Measurements from ENCODE around the gene TULP1.
"Not testable (repeated sequence)": the region's sequence is repeated elsewhere in the genome, so short reads cannot be mapped to it uniquely, and the experiment has no call there.

TULP1 gene

DNA sequence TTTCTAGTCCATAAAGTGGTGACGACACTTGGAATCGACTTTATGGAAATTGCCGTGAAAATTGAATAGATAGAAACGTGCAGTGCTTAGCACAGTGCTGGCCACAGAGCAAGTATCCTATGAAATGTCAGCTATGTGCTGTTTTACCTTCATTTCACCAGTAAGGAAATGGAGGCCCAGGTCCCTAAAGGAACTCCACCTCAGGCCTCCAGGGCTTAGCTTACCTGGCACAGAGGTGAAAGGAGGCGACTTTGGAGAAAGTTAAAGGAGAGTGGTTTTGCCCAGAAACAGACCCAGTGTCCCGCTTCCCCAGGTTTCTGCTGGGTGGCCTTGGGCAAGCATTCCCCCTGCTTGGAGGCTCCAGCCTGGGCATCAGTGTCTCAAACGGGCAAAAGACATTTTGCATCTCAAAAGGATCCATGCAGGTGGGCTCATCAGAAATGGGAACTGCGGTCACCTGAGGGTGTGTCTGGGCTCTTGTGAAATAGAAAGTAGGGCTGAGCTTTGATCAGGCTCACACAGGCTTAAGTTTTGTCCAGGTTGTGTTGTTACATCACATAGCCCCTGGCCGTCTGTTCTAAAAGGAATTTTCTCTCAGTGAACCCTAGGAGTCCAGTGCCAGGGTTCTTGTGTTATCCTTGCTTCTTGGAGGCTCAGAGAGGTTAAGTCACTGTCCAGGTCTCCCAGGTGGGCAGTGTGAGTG lies 6.8 kb upstream of the TULP1 start:
- no peak for DNase-seq

DNA sequence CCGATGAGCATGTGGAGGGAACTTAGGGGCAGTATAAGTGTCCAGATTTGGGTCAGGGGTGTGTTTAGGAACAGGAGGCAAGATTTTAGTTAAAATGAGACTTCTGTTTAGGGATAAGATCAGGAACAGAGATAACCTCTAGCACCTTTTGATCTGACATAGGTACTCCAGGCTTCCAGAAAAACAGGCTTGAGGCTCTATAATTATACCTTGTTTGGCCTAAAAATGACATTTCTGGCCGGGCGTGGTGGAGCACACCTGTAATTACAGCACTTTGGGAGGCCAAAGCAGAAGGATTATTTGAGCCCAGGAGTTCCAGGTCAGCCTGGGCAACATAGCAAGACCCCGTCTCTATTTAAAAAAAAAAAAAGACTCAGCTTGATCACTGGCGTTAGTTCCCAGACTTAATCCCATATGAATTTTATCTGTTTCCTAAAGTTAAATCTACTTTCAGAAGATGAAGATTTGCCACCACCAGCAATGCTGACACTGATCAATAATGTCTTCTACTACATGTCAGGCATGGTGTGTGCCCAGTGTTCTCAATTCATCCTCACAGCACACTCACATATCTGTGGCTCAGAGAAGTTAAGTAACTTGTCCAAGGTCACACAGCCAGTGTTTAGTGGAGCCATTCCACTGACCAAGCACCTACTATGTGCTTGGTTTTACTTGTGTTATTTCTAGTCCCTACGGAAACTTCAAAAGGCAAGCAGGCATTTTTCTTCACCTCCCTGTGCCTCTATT lies 6.0 kb upstream of the TULP1 start:
- no peak for DNase-seq

DNA sequence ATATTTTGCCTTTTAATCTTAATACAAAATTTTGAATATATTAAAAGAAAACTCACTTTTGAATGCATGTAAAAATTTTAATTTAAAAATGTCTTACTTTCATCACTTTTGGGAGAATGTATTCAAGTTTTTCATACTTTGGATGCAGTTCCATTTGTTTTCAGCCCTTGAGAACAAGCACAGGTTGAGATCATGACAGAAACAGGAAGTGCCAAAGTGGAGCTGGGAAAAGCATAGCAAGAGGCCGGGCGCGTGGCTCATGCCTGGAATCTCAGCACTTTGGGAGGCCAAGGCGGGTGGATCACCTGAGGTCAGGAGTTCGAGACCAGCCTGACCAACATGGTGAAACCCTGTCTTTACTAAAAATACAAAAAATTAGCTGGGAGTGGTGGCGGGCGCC lies 5.3 kb upstream of the TULP1 start:
- DNase-seq = not testable (repeated sequence)

DNA sequence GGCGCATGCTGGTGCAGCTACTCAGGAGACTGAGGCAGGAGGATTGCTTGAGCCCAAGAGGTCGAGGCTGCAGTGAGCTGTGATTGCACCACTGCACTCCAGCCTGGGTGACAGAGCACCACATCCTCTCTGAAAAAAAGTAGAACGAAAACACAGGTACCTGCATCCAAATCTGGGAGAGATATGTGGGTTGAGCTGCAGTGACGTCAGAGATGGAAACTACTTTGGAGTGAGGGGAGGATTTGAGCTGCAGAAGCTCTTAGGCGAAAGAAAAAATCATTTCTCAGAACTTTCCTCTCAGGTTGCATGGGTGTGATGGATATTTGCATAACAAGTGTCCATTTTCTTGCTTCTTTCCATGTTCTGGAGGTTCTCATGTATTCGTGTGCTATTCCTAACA lies 4.0 kb upstream of the TULP1 start:
- no peak for DNase-seq

DNA sequence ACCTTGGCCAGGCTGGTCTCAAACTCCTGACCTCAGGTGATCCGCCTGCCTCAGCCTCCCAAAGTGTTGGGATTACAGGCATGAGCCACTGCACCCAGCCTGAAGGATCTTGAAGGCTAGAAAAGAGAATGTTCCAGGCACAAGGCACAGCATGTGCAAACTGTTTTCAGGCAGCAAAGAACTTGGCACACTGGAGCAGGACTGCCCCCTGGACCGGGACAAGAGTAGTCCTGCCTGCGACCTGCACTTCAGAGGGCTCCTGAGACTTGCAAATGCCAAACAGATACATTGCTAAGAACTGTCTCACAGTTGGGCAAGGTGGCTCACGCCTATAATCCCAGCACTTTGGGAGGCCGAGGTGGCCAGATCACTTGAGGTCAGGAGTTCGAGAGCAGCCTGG lies 3.2 kb upstream of the TULP1 start:
- DNase-seq = not testable (repeated sequence)

DNA sequence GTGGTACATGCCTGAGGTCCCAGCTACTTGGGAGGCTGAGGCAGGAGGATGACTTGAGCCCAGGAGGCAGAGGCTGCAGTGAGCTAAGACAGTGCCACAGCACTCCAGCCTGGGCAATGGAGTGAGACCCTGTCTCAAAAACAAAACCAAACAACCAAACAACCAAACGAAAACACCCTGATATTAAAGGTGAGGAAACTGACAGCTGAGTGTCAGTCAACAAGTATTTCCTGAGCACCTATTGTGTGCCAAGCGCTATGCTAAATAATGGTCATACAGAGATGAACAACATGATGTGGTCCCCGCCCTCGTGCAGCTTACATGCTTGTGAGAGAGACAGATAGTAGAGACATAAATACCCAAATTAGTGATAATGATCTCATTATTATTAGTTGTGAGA lies 1.9 kb upstream of the TULP1 start:
- no peak for DNase-seq

DNA sequence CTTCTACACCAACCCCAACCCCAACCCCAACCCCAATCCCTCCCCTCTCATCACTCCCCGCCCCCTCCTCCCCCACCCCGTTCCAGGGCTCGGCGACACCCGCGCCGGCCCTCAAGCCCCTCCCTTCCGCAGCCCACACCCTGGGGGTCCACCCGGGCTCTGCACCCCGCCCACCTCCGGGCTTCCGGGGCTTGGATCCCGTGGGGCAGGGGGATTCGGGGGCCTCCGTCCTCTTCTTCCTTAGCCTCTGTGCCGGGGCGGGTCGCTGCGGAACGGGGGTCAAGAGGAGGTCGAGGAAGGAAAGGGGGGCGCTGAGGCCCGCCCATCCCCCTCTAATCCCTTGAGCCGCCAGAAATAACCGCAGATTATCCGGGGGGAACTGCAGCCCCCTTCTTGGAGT lies 690 bp downstream of the TULP1 start:
- DNase-seq = no peak

DNA sequence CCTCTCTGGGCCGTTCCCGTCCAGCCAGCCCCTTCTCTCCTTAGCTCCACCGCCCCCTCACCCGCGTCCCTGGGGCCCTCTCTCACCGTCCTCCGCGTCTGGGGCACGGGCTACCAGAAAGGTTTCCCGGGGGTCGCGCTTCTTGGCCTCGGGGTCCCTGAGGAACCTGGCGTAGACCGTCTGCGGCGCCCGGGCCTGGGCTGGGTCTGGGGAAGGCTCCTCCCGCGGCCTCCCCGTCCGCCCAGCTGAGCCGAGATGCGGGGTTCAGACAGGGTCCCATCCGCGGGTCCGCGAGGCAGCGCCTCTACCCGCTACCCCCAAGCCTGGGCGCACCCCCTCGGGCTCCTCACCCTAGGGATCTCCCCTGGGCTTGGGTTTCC lies 1.1 kb downstream of the TULP1 start:
- no peak for DNase-seq

DNA sequence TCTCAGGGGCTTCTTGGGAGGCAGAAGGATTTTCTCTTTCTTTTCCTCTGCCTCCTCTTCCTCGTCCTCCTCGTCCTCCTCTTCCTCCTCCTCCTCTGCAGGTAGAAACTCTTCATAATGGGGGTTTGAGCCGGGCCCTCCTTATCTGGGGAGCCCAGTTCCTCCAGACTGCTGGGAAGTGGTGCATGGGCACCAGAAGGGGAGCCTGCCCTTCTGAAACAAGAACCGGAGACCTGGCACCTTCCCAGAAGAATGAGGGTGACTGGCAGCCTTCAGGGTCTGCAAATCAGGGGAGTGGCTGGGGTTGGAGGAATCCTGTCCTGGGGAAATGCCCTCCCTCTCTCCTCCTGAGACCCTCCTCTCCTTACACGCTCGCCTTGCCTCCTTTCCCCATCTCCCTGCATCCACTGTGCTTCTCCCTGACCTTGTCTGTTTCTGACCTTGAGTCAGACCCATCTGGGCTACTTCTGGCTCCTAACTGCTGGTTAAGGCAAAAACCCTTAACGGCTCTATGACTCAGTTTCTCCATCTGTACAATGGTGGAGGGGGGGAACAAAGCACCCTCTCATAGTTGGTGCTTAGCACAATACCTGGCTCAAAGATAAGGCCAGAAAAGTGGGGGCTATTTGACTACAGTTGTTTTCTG lies 1.7 kb downstream of the TULP1 start:
- no peak for DNase-seq

DNA sequence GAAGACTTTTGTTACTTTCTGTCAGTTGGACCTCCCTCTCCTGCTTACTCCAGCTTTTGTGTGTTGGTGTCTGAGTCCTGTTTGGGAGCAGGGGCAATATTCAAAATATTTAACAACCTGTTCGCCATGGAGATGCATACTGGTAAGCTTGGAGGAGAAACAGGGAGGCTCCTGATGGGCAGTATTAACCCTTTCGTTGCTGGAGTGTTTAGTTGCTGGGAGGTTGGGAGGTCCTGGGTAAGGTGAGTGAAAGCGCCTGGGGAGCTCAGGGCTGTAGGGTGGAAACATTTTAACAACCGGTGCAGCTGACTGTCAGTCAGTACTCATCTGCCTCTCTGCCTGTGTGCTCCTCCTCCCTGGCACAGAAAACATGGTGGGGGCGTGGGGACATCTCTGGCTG lies 4.2 kb downstream of the TULP1 start:
- no peak for DNase-seq

DNA sequence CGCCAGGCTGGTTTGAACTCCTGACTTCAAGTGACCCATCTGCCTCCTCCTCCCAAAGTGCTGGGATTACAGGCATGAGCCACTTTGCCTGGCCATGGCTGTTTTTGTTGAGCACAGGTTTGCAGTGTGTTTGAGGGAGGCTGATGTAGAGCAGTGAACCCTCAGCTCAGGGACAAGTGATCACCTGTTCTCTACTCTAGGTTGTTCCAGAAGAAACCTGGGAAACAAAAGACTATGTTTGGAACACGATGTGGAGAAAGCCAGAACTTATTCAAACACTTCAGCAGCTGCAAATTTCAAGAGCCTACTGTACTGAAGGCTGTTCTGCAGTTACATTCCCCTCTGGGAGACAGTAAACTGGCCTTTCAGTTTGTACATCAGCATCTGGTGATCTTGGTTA lies 4.7 kb downstream of the TULP1 start:
- DNase-seq = no peak

DNA sequence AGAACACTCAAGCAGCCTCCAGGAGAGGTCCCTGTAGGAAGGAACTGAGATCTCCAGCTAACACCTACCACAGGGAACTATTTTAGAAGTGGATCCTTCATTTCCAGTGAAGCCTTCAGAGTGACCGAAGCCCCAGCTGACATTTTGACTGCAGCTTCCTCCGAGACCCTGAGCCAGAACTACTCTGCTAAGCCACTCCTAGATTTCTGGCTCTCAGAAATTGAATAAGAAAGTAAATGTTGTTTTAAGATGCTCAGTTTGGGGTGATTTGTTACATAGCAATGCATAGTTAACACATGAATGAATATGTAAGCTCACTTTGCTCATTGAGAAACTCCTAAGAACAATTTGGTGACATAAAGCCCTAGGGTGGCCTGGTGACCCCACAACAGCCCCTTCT lies 5.5 kb downstream of the TULP1 start:
- DNase-seq = no peak

DNA sequence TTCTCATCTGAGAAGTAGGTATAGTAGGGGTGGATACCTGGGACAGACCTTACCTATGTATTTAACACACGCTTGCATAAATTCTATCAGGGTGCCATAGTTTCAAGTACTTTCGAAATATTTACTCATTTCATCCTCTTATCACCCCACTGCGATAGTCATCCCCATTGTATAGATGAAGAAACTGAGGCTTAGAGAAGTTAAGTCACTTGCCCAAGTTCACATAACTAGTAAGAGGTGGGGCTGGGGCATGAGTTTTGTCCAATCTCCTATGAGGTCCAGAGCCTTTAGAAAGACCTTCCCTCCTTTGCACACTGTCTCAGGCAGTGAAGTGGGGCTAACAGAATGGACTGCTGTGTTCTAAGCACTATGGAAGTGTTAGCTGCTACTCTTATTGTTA lies 6.2 kb downstream of the TULP1 start:
- no peak for DNase-seq

DNA sequence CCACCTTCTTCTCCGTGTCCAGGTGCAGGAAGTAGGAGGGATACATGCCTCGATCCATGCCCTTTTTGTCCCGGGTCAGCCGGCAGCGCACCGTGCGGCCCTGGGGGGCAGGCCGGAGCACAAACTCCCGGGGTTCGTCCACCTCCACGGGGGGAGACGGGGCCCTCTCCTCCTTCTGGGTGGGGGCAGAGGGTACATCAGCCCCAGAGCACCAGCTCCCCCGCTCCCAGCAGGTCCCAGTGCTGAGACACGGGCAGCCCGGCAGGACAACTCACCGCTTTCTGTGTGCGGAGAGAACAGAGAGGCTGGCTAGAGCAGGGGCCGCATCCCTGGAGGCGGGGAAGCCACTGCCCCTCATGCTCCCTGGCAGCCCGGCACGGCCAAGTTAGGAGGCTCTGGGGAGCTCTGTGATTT lies 6.7 kb downstream of the TULP1 start:
- no peak for DNase-seq

DNA sequence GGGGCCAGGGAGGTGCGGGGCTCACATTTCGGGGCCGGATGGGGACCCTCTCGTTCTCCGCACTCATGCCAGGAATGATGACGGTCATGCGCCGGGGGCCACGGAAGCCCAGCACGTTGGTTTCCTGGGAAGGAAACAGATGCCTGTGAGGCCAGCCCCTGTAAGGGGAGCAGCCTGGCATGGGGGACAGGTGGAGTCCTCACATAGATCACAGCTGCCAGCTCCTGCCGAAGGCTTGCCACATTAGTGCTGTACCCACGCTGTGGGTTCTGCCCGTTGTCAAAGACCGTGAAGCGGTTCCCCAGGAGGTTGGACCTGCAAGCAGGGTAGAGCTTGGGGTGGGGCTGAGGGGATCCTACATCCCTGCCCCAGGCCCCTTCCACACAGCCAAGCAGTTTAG lies 9.2 kb downstream of the TULP1 start:
- no peak for DNase-seq

DNA sequence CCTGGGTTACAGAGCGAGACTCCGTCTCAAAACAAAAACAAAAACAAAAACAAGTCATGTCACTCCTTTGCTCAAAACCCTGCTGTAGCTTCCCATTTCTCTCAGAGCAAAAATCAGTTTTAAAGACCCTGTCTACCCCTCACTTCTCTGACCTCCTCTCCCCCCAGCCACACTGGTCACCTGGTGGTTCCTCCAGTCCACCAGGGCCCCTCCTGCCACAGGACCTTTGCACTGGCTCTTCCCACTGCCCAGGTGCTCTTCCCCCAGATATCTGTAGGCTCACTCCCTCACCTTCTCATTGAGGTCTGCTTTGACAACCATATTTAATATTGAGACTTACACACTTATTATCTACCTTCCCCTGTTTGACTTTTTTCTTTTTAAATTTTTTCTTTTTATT lies 10.9 kb downstream of the TULP1 start:
- no peak for DNase-seq

DNA sequence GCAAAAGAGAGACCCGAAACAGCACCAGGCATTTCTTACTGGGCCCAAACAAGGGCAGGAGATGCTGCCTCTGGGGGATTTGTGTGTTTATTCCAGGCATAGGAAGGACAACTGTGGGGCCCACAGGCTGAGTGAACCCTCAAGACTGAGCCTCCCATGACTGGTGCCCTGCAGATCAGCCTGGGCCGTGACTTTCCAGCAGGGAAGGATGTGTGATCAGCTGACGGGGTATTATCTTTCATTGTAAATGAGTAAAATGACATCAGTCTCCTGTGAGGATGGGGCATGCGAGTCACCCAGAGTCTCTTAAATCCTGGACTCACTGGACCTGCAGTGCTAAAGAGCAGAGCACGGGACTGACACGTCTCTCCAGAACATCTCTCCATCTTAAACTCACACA lies 11.9 kb downstream of the TULP1 start:
- no peak for DNase-seq

DNA sequence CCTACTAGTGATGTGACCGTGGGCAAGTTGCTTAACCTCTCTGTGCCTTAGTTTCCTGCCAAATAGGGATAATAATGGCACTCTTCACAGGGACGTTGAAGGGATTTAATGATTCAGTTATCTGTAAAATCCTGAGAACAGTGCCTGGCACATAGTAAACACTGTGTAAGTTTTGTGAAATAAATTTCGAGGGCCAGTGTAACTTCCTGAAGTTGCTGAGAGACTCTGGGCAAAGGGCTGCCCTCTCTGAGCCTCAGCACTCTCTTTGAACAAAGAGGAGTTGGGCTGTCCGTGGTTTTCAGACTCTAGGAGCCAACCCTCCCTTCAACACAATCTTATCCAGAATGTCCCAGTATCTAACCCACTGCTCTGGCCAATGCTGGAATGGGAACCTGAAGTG lies 13.3 kb downstream of the TULP1 start:
- DNase-seq = no peak

DNA sequence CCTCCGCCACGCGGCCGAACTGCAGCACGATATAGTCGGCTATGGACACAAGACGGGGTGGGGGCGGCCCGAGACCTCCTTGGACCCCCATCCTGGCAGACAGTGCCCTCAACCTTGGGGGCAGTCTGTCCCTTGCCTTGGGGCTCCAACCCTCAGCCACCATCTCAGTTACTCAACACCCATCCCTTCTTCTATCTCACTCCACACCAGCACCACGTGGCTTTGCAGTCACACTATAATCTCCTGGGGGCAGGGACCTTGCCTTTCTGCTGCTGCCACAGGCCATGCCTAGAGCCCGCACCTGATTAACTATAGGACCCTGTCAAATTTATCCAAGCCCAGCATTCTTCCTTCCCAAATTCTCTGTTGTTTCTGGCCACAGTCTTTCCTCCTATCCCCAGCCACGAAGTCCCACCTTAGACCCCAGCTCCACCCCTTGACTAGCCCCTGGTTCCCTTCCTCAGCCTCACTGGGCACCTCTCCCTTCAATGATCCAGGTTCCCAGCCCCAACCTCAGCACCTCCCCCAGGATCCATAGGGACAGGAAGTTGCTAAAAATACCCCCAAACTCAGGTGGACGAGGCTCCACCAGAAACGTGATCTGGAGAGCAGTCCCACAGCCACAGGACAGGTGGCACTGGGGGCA lies 14.2 kb downstream of the TULP1 start:
- no peak for DNase-seq

DNA sequence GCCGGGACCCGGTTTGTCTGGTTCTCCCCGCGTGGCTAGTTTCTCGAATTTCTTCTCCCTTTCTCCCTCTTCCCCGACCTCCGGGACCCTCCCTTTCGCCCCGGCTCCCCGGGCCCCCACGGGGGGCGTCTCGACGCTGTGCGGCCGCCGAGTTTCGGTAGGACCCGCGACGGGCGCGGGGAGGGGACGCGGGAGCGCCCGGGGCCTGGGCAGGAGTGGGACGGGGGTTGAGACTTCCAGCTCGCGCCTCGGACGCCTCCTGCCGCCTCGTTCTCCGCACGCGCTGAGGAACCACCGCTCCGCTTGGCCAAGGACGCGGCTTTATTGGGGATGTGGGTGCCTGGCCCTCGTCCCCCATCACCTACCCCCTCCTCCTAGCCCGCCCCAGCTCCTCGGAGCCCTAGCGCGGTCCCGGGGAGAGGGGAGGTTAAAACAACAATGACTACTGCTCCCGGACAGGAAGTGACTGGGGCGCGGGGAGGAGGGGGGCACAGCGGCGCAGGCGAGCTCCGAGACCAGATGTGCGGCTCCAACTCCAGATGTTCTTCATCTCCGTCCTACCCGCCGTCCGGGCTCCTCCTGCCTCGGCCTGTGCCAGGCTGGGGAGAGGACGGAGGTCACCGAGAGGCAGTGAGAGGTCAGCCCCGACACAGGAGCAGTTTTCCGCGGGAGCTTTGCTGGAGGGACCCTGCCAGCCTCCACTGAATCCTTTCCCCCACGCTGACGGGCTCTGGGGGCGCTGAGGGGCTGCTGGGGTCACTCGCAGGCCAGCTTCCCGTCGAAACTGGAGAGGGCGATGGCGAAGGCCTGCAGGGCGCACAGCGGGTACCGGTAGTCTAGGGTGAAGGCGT lies 14.9 kb downstream of the TULP1 start:
- DNase-seq = peak; percentile 63

DNA sequence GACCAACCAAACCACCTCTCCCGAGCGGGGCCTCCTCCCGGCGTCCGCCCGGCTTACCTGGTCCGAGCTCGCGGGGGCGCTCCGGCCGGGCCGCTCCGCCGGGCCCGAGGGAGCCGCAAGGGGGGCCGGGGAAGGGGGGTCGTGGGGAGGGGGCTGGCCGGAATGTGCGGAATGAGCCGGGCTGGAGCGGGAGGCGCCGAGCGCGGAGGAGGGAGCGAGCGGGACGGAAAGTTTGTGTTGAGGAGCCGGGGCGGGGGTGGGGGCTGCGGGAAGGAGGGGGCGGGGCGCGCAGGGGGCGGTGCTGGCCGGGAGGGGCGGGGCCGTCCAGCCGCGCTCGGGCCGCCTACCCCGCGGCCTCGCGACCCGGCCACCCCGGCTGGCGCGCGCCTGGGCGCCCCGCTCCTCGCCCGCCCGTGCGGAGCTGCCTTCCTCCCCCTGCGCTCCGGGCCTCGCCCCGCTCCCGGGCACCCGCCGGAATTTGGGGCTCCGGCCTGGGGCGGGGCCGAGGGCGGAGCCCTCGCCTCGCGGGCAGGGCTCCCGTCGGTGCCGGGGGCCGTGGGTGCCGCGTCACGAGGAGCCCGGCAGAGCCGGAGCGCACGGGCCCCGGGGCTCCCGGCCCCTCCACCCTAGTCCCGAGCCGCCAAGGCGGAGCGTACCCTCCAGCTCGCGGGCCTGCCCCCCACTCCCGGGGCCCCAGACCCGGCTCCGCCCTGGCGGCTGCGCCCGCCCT lies 15.7 kb downstream of the TULP1 start, which contains the start of gene TEAD3:
TSS of gene TEAD3 (minus strand) at position 239 of the 730 bp plus-strand sequence.
- DNase-seq = no peak

Measured in retina (tissue), 1 donor.